GM13976 (cell line): ENCODE data around the gene DENND11.

Source experiments
- DNase-seq: peaks from one replicate; pipeline ENCODE4 v3.0.0; 2012; ENCODE audit warnings: low spot score
- in situ Hi-C: fragments of 300-500 bp; cut with MboI; formaldehyde crosslinking; loops from one replicate; pipeline ENCODE4 v1.12.0; 2022; ENCODE audit warnings: low sequenced_read_pairs, mixed read lengths, inconsistent platforms; ENCODE audit not compliant: unreplicated experiment
- TF ChIP-seq, protein P1 (sequence below): IDR thresholded peaks from 2 replicates; pipeline ENCODE4 v1.5.1; 2012; ENCODE audit warnings: borderline replicate concordance, mild to moderate bottlenecking; ENCODE audit not compliant: insufficient read depth; ENCODE audit errors: extremely low read depth, missing control alignments, control extremely low read depth

Gene DENND11

GRCh38 chr7:141654551-141654950 is 47.4 kb downstream of the DENND11 start:
- TF ChIP-seq, protein P1, sequence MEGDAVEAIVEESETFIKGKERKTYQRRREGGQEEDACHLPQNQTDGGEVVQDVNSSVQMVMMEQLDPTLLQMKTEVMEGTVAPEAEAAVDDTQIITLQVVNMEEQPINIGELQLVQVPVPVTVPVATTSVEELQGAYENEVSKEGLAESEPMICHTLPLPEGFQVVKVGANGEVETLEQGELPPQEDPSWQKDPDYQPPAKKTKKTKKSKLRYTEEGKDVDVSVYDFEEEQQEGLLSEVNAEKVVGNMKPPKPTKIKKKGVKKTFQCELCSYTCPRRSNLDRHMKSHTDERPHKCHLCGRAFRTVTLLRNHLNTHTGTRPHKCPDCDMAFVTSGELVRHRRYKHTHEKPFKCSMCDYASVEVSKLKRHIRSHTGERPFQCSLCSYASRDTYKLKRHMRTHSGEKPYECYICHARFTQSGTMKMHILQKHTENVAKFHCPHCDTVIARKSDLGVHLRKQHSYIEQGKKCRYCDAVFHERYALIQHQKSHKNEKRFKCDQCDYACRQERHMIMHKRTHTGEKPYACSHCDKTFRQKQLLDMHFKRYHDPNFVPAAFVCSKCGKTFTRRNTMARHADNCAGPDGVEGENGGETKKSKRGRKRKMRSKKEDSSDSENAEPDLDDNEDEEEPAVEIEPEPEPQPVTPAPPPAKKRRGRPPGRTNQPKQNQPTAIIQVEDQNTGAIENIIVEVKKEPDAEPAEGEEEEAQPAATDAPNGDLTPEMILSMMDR = peak; percentile 79
- DNase-seq = peak; percentile 65
- in situ Hi-C loops = loop anchor here (10.0 kb wide), 1 partner anchor 80 kb away; the partner anchor contains the start of gene SSBP1

DNA sequence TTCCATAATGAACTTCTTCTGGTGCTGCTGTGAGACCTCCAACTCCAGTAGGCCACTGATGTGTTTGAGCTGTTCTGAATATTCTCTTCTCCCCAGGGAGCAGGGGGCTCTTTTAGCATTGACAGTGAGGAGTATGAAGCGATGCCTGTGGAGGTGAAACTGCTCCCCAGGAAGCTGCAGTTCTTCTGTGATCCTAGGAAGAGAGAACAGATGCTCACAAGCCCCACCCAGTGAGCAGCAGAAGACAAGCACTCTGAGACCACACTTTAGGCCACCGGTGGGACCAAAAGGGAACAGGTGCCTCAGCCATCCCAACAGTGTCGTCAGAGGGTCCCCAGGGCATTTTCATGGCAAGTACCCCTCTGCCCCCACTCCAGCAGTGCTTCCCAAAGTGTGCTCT is 49.3 kb downstream of the DENND11 start:
- in situ Hi-C loops = loop anchor here (10.0 kb wide), 1 partner anchor 82 kb away; the partner anchor contains the start of gene SSBP1
- no peak for DNase-seq
- TF ChIP-seq, protein P1 = no peak
